Measurements from ENCODE around the gene HMX1.

HMX1 gene

GRCh38 chr4:8891255-8891645 lies 19.6 kb upstream of the HMX1 start:
- H3K27ac ChIP-seq (ENCODE audit: low read length), result no peak overlapping the region
- H3K27me3 ChIP-seq (ENCODE audit: control insufficient read depth in 1 of 2, insufficient read depth in 2 of 2, low read length in 2 of 2), result peaks cover 49 to 72% of the 10 kb centered on the region in 2 donors
- peaks cover 2% of the 10 kb centered on the region for H3K4me1 ChIP-seq (ENCODE audit: control insufficient read depth, insufficient read depth, low read length)
- H3K36me3 ChIP-seq (ENCODE audit: control insufficient read depth in 2 of 2, insufficient read depth in 2 of 2, low read length in 2 of 2), result no peaks in the 10 kb centered on the region
- peaks cover 0 to 8% of the 10 kb centered on the region in 2 donors for H3K9me3 ChIP-seq (ENCODE audit: control insufficient read depth in 2 of 2, low read length in 2 of 2)
- H3K9ac ChIP-seq (ENCODE audit: low read length in 2 of 2), result no peak overlapping the region
- H3K4me3 ChIP-seq (ENCODE audit: low read length in 2 of 2), result no peak overlapping the region

- Histone ChIP-seq H3K9me3 (ENCODE audit: control insufficient read depth in 2 of 2, low read length in 2 of 2) (peaks cover 0 to 9% of the 10 kb centered on the region in 2 donors), H3K27me3 (ENCODE audit: control insufficient read depth in 1 of 2, insufficient read depth in 2 of 2, low read length in 2 of 2) (peaks cover 43 to 56% of the 10 kb centered on the region in 2 donors), H3K9ac (ENCODE audit: low read length in 2 of 2) (no peak overlapping the region)
Observed at GRCh38 chr4:8888856-8889255, 17.2 kb upstream of the HMX1 start.

GRCh38 chr4:8886612-8887406 lies 15.2 kb upstream of the HMX1 start:
- no peaks in the 10 kb centered on the region for H3K36me3 ChIP-seq (ENCODE audit: control insufficient read depth in 2 of 2, insufficient read depth in 2 of 2, low read length in 2 of 2)
- no peak overlapping the region for H3K9ac ChIP-seq (ENCODE audit: low read length in 2 of 2)
- H3K9me3 ChIP-seq (ENCODE audit: control insufficient read depth in 2 of 2, low read length in 2 of 2), result peaks cover 0 to 9% of the 10 kb centered on the region in 2 donors
- H3K27me3 ChIP-seq (ENCODE audit: control insufficient read depth in 1 of 2, insufficient read depth in 2 of 2, low read length in 2 of 2), result peaks cover 40 to 42% of the 10 kb centered on the region in 2 donors
- H3K27ac ChIP-seq (ENCODE audit: low read length), result no peak overlapping the region
- peaks cover 1% of the 10 kb centered on the region for H3K4me1 ChIP-seq (ENCODE audit: control insufficient read depth, insufficient read depth, low read length)
- no peak overlapping the region for H3K4me3 ChIP-seq (ENCODE audit: low read length in 2 of 2)

More at GRCh38 chr4:8888856-8889255, 17.2 kb upstream of the HMX1 start:
- no peak overlapping the region for H3K4me3 ChIP-seq (ENCODE audit: low read length in 2 of 2)
- H3K4me1 ChIP-seq (ENCODE audit: control insufficient read depth, insufficient read depth, low read length), result peaks cover 2% of the 10 kb centered on the region
- no peak overlapping the region for H3K27ac ChIP-seq (ENCODE audit: low read length)
- no peaks in the 10 kb centered on the region for H3K36me3 ChIP-seq (ENCODE audit: control insufficient read depth in 2 of 2, insufficient read depth in 2 of 2, low read length in 2 of 2)

- Histone ChIP-seq H3K27me3 (ENCODE audit: control insufficient read depth in 1 of 2, insufficient read depth in 2 of 2, low read length in 2 of 2) (peaks cover 34 to 35% of the 10 kb centered on the region in 2 donors), H3K36me3 (ENCODE audit: control insufficient read depth in 2 of 2, insufficient read depth in 2 of 2, low read length in 2 of 2) (no peaks in the 10 kb centered on the region), H3K9ac (ENCODE audit: low read length in 2 of 2) (no peak overlapping the region), H3K9me3 (ENCODE audit: control insufficient read depth in 2 of 2, low read length in 2 of 2) (peaks cover 0 to 9% of the 10 kb centered on the region in 2 donors), H3K27ac (ENCODE audit: low read length) (no peak overlapping the region), H3K4me1 (ENCODE audit: control insufficient read depth, insufficient read depth, low read length) (no peaks in the 10 kb centered on the region), H3K4me3 (ENCODE audit: low read length in 2 of 2) (no peak overlapping the region)
Observed at GRCh38 chr4:8882239-8882638, 10.6 kb upstream of the HMX1 start.

GRCh38 chr4:8880851-8881250 lies 9.2 kb upstream of the HMX1 start:
- no peak overlapping the region for H3K27ac ChIP-seq (ENCODE audit: low read length)
- H3K9me3 ChIP-seq (ENCODE audit: control insufficient read depth in 2 of 2, low read length in 2 of 2), result no peaks in the 10 kb centered on the region
- H3K36me3 ChIP-seq (ENCODE audit: control insufficient read depth in 2 of 2, insufficient read depth in 2 of 2, low read length in 2 of 2), result no peaks in the 10 kb centered on the region
- H3K4me1 ChIP-seq (ENCODE audit: control insufficient read depth, insufficient read depth, low read length), result no peaks in the 10 kb centered on the region
- no peak overlapping the region for H3K4me3 ChIP-seq (ENCODE audit: low read length in 2 of 2)
- H3K27me3 ChIP-seq (ENCODE audit: control insufficient read depth in 1 of 2, insufficient read depth in 2 of 2, low read length in 2 of 2), result peaks cover 34 to 41% of the 10 kb centered on the region in 2 donors
- no peak overlapping the region for H3K9ac ChIP-seq (ENCODE audit: low read length in 2 of 2)

GRCh38 chr4:8879574-8879973 lies 7.9 kb upstream of the HMX1 start:
- Histone ChIP-seq H3K27me3 (ENCODE audit: control insufficient read depth in 1 of 2, insufficient read depth in 2 of 2, low read length in 2 of 2) (peaks cover 44 to 45% of the 10 kb centered on the region in 2 donors), H3K36me3 (ENCODE audit: control insufficient read depth in 2 of 2, insufficient read depth in 2 of 2, low read length in 2 of 2) (no peaks in the 10 kb centered on the region), H3K27ac (ENCODE audit: low read length) (no peak overlapping the region), H3K9ac (ENCODE audit: low read length in 2 of 2) (no peak overlapping the region), H3K4me3 (ENCODE audit: low read length in 2 of 2) (no peak overlapping the region), H3K9me3 (ENCODE audit: control insufficient read depth in 2 of 2, low read length in 2 of 2) (no peaks in the 10 kb centered on the region), H3K4me1 (ENCODE audit: control insufficient read depth, insufficient read depth, low read length) (no peaks in the 10 kb centered on the region)

- peaks cover 50 to 55% of the 10 kb centered on the region in 2 donors for H3K27me3 ChIP-seq (ENCODE audit: control insufficient read depth in 1 of 2, insufficient read depth in 2 of 2, low read length in 2 of 2)
- no peak overlapping the region for H3K27ac ChIP-seq (ENCODE audit: low read length)
Observed at GRCh38 chr4:8878421-8878820, 6.8 kb upstream of the HMX1 start.

GRCh38 chr4:8877780-8878040 lies 6.1 kb upstream of the HMX1 start:
- Histone ChIP-seq H3K9me3 (ENCODE audit: control insufficient read depth in 2 of 2, low read length in 2 of 2) (no peaks in the 10 kb centered on the region), H3K9ac (ENCODE audit: low read length in 2 of 2) (no peak overlapping the region), H3K4me1 (ENCODE audit: control insufficient read depth, insufficient read depth, low read length) (no peaks in the 10 kb centered on the region), H3K27me3 (ENCODE audit: control insufficient read depth in 1 of 2, insufficient read depth in 2 of 2, low read length in 2 of 2) (peaks cover 55 to 61% of the 10 kb centered on the region in 2 donors), H3K36me3 (ENCODE audit: control insufficient read depth in 2 of 2, insufficient read depth in 2 of 2, low read length in 2 of 2) (no peaks in the 10 kb centered on the region), H3K4me3 (ENCODE audit: low read length in 2 of 2) (no peak overlapping the region), H3K27ac (ENCODE audit: low read length) (no peak overlapping the region)

More at GRCh38 chr4:8878421-8878820, 6.8 kb upstream of the HMX1 start:
- Histone ChIP-seq H3K9me3 (ENCODE audit: control insufficient read depth in 2 of 2, low read length in 2 of 2) (no peaks in the 10 kb centered on the region), H3K4me3 (ENCODE audit: low read length in 2 of 2) (no peak overlapping the region), H3K36me3 (ENCODE audit: control insufficient read depth in 2 of 2, insufficient read depth in 2 of 2, low read length in 2 of 2) (no peaks in the 10 kb centered on the region), H3K9ac (ENCODE audit: low read length in 2 of 2) (no peak overlapping the region), H3K4me1 (ENCODE audit: control insufficient read depth, insufficient read depth, low read length) (no peaks in the 10 kb centered on the region)

- Histone ChIP-seq H3K27ac (ENCODE audit: low read length) (no peak overlapping the region), H3K9ac (ENCODE audit: low read length in 2 of 2) (no peak overlapping the region), H3K36me3 (ENCODE audit: control insufficient read depth in 2 of 2, insufficient read depth in 2 of 2, low read length in 2 of 2) (no peaks in the 10 kb centered on the region), H3K27me3 (ENCODE audit: control insufficient read depth in 1 of 2, insufficient read depth in 2 of 2, low read length in 2 of 2) (peaks cover 60 to 62% of the 10 kb centered on the region in 2 donors), H3K4me1 (ENCODE audit: control insufficient read depth, insufficient read depth, low read length) (no peaks in the 10 kb centered on the region), H3K4me3 (ENCODE audit: low read length in 2 of 2) (no peak overlapping the region), H3K9me3 (ENCODE audit: control insufficient read depth in 2 of 2, low read length in 2 of 2) (no peaks in the 10 kb centered on the region)
Observed at GRCh38 chr4:8876982-8877779, 5.5 kb upstream of the HMX1 start.

GRCh38 chr4:8874896-8875680 lies 3.4 kb upstream of the HMX1 start:
- Histone ChIP-seq H3K27me3 (ENCODE audit: control insufficient read depth in 1 of 2, insufficient read depth in 2 of 2, low read length in 2 of 2) (peaks cover 61 to 71% of the 10 kb centered on the region in 2 donors), H3K9ac (ENCODE audit: low read length in 2 of 2) (no peak overlapping the region), H3K36me3 (ENCODE audit: control insufficient read depth in 2 of 2, insufficient read depth in 2 of 2, low read length in 2 of 2) (no peaks in the 10 kb centered on the region), H3K27ac (ENCODE audit: low read length) (no peak overlapping the region), H3K4me3 (ENCODE audit: low read length in 2 of 2) (no peak overlapping the region), H3K9me3 (ENCODE audit: control insufficient read depth in 2 of 2, low read length in 2 of 2) (no peaks in the 10 kb centered on the region), H3K4me1 (ENCODE audit: control insufficient read depth, insufficient read depth, low read length) (peaks cover 3% of the 10 kb centered on the region)
